Mesothelial cell of epicardium (in vitro differentiated cells): ENCODE data around the gene NRDC. TPM values are rescaled to one million over a fixed set of nuclear protein-coding genes. Genes with fewer than 3 reads are reported as not detected.

Experiments
- DNase-seq, 2 experiments: peaks; one replicate each; pipeline ENCODE4 v3.0.0; 2021; ENCODE audit warnings: low spot score in 2 of 2; ENCODE audit not compliant: unreplicated experiment in 2 of 2
- H3K27ac Mint-ChIP-seq: 2 replicates; pipeline ENCODE4 v1.8.0; 2021; ENCODE audit warnings: mixed read lengths
- H3K27me3 Mint-ChIP-seq: 2 replicates; pipeline ENCODE4 v1.8.0; 2021; ENCODE audit warnings: low read depth, mixed read lengths
- H3K36me3 Mint-ChIP-seq: 2 replicates; pipeline ENCODE4 v1.8.0; 2021; ENCODE audit warnings: mixed read lengths
- H3K4me1 Mint-ChIP-seq: 2 replicates; pipeline ENCODE4 v1.8.0; 2021; ENCODE audit warnings: mixed read lengths
- H3K4me3 Mint-ChIP-seq: 2 replicates; pipeline ENCODE4 v1.8.0; 2021; ENCODE audit warnings: mild to moderate bottlenecking, moderate library complexity, mixed read lengths
- H3K9me3 Mint-ChIP-seq: 2 replicates; pipeline ENCODE4 v1.8.0; 2021; ENCODE audit warnings: mixed read lengths
- CTCF ChIP-seq: fragments of 200-600 bp; sonication (generic); IDR thresholded peaks from one replicate; pipeline ENCODE4 v1.5.0; 2021; ENCODE audit warnings: antibody characterized with exemption; ENCODE audit not compliant: unreplicated experiment
- total RNA-seq: library from RNA; stranded (reverse); gene quantifications from 3 replicates; pipeline ENCODE4 v1.2.1, GENCODE V29; 2021

The NRDC gene
- total RNA-seq, 1 donor from 2014 or later: 132 TPM

GRCh38 chr1:51850420-51851223, 27.9 kb downstream of the NRDC start:
- peak overlapping the region; percentile 59 for H3K27ac Mint-ChIP-seq
- no peak for DNase-seq
- H3K4me3 Mint-ChIP-seq: no peak overlapping the region
- no peaks in the 10 kb centered on the region for H3K27me3 Mint-ChIP-seq
- no peak for TF ChIP-seq CTCF
- peaks cover 10% of the 10 kb centered on the region for H3K4me1 Mint-ChIP-seq
- H3K9me3 Mint-ChIP-seq: peaks cover 3% of the 10 kb centered on the region
- peaks cover 22% of the 10 kb centered on the region for H3K36me3 Mint-ChIP-seq

GRCh38 chr1:51847294-51847920, 31.1 kb downstream of the NRDC start:
- Mint-ChIP-seq H3K4me1 (peaks cover 16% of the 10 kb centered on the region), H3K4me3 (no peak overlapping the region), H3K36me3 (peaks cover 17% of the 10 kb centered on the region), H3K9me3 (peaks cover 3% of the 10 kb centered on the region), H3K27ac (no peak overlapping the region), H3K27me3 (no peaks in the 10 kb centered on the region)
- TF ChIP-seq CTCF: no peak
- DNase-seq: no peak

- DNase-seq: no peak
- no peak for TF ChIP-seq CTCF
- Mint-ChIP-seq H3K36me3 (peaks cover 20% of the 10 kb centered on the region), H3K9me3 (peaks cover 3% of the 10 kb centered on the region), H3K27ac (no peak overlapping the region), H3K4me3 (no peak overlapping the region), H3K27me3 (no peaks in the 10 kb centered on the region), H3K4me1 (peaks cover 14% of the 10 kb centered on the region)
Observed at GRCh38 chr1:51843948-51844347, 34.6 kb downstream of the NRDC start.

- peaks cover 3% of the 10 kb centered on the region for H3K9me3 Mint-ChIP-seq
- H3K36me3 Mint-ChIP-seq: peaks cover 21% of the 10 kb centered on the region
- H3K27ac Mint-ChIP-seq: no peak overlapping the region
- H3K27me3 Mint-ChIP-seq: no peaks in the 10 kb centered on the region
- no peak for TF ChIP-seq CTCF
- no peak overlapping the region for H3K4me3 Mint-ChIP-seq
- DNase-seq: no peak
- H3K4me1 Mint-ChIP-seq: peaks cover 14% of the 10 kb centered on the region
Observed at GRCh38 chr1:51842261-51842660, 36.3 kb downstream of the NRDC start.

GRCh38 chr1:51840743-51841461, 37.6 kb downstream of the NRDC start:
- Mint-ChIP-seq H3K27me3 (no peaks in the 10 kb centered on the region), H3K27ac (no peak overlapping the region), H3K4me3 (no peak overlapping the region), H3K4me1 (peaks cover 14% of the 10 kb centered on the region), H3K36me3 (peaks cover 18% of the 10 kb centered on the region), H3K9me3 (no peaks in the 10 kb centered on the region)
- no peak for DNase-seq
- TF ChIP-seq CTCF: no peak
